Measurements from ENCODE around the gene EFNA2. TPM values are rescaled to one million over a fixed set of nuclear protein-coding genes. Genes with fewer than 3 reads are reported as not detected.

The EFNA2 gene
- total RNA-seq, 1 donor from 2014 or later = not detected

DNA sequence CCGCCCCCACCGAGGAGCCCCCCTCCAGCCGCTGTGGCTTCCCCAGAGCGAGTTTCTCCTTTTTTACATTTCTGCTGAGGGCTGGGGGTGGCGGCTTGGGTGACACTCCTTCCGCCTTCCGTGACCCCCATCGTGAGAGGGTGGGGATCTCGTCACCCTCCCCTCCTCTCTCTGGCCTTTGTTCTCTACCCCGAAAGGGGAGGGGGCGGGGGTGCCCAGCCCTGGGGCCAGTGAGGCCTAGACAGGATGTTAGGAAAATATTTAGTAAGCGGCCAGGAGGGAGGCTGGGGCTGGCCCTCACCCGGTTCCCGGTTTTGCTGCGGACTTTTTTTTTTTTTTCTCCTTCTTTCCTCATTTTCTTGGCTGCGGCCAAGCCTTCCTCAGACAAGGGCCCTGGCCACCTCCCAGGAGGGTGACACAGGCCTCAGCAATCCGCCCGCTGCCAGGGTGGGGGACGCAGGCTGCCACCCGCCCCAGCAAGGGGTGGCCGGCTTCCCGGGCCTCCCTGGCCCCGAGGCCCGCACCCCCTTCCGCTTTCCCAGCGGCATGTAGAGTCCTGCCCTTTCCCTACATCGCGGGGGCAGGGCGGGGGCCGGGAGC, 33.4 kb upstream of the EFNA2 start:
- peak; percentile 96 for DNase-seq
- peak; percentile 35 for ATAC-seq
- Histone ChIP-seq H3K4me1 (peaks cover 40% of the 10 kb centered on the region), H3K27me3 (no peaks in the 10 kb centered on the region), H3K4me3 (peak overlapping the region; percentile 81), H3K36me3 (peaks cover 41% of the 10 kb centered on the region), H3K27ac (peak overlapping the region; percentile 95), H3K9me3 (no peaks in the 10 kb centered on the region)
- TF ChIP-seq, protein P1, sequence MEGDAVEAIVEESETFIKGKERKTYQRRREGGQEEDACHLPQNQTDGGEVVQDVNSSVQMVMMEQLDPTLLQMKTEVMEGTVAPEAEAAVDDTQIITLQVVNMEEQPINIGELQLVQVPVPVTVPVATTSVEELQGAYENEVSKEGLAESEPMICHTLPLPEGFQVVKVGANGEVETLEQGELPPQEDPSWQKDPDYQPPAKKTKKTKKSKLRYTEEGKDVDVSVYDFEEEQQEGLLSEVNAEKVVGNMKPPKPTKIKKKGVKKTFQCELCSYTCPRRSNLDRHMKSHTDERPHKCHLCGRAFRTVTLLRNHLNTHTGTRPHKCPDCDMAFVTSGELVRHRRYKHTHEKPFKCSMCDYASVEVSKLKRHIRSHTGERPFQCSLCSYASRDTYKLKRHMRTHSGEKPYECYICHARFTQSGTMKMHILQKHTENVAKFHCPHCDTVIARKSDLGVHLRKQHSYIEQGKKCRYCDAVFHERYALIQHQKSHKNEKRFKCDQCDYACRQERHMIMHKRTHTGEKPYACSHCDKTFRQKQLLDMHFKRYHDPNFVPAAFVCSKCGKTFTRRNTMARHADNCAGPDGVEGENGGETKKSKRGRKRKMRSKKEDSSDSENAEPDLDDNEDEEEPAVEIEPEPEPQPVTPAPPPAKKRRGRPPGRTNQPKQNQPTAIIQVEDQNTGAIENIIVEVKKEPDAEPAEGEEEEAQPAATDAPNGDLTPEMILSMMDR (IDR thresholded peaks at IDR 0.05) = no peak
- intact Hi-C loops (cut with DNase I) = no loop called here

DNA sequence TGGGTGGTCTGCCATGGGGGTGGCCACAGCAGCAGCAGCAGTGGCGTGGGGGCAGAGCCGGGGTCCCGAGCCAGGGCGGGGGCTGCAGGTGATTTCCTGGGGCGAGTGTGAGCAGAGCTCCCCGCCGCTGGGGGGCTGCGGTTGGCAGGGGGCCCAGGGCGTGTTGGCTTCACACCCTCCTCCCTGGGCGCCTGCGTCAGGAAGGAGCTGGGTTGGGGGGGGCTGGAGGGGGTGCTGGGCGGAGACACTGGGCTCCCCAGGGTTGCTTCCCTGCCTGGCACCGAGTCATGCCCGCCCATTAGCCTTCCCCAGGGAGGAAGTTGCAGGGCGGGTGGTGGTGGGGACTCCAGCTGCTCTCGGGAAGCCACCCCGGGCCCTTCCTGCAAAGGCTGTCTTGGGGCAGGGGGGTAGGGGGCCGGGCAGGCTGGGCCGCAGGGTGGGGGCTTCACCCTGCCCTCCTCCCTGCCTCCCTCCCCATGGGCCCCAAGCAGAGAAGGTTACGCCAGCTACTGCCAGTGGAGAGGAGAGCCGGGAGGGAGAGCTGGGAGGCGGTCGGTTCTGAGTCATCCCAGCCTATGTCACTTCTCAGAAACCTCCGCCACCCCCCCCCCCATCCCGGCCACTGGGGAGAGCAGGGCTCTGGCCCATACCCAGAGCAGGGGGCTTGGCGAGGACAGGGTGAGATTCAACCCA, 32.7 kb upstream of the EFNA2 start:
- intact Hi-C loops (cut with DNase I) = no loop called here
- Histone ChIP-seq H3K4me1 (peaks cover 40% of the 10 kb centered on the region), H3K4me3 (peak overlapping the region; percentile 81), H3K9me3 (no peaks in the 10 kb centered on the region), H3K36me3 (peaks cover 48% of the 10 kb centered on the region), H3K27me3 (no peaks in the 10 kb centered on the region), H3K27ac (peak overlapping the region; percentile 95)
- TF ChIP-seq, protein P1 (IDR thresholded peaks at IDR 0.05) = no peak
- ATAC-seq (peak; percentile 57), DNase-seq (peak; percentile 97)

DNA sequence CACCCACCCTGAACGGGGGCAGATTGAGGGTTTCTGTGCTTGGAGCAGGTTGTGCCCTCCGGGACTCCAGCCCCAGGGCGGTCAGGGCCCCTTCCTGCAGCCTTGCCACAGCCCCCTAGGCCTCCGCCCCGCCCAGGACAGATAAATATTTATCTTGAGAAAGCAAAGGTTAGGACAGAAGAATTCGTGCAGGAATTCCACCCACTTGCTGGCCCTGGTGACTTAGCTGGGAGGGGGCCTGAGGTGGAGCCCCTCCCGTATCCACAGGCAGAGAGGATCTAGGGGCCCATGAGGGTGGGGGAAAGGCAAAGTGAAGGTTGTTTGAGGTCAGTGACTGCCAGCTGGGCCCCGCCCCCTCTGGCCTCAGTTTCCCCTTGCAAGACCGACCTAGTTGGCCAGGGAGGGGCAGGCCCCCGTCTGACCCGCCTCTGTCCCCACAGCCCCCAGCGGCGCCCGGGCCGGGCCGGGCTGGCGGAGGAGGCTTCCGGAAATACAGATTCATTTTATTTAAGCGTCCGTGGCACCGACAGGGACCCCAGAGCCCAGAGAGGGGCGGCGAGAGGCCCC, 32.1 kb upstream of the EFNA2 start:
- TF ChIP-seq, protein P1 (IDR thresholded peaks at IDR 0.05) = no peak
- no peak for ATAC-seq
- Histone ChIP-seq H3K27ac (peak overlapping the region; percentile 95), H3K36me3 (peaks cover 52% of the 10 kb centered on the region), H3K27me3 (no peaks in the 10 kb centered on the region), H3K9me3 (no peaks in the 10 kb centered on the region), H3K4me3 (peak overlapping the region; percentile 81), H3K4me1 (peaks cover 45% of the 10 kb centered on the region)
- peak; percentile 74 for DNase-seq
- intact Hi-C loops (cut with DNase I) = no loop called here

DNA sequence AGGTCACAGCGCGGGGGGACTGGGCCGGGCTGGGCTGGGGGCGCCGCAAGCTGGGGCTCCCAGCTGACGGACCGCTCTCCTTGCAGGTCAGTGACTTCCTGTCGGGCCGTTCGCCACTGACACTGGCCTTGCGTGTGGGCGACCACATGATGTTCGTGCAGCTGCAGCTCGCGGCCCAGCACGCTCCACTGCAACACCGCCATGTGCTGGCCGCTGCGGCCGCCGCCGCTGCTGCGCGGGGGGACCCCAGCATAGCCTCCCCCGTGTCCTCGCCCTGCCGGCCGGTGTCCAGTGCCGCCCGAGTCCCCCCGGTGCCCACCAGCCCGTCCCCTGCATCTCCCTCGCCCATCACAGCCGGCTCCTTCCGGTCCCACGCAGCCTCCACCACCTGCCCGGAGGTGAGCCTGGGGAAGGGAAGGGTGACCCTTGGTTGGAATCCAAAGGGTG, 31.6 kb upstream of the EFNA2 start:
- Histone ChIP-seq H3K36me3 (peaks cover 52% of the 10 kb centered on the region), H3K27ac (peak overlapping the region; percentile 95), H3K4me3 (peak overlapping the region; percentile 81), H3K9me3 (no peaks in the 10 kb centered on the region), H3K4me1 (peaks cover 50% of the 10 kb centered on the region), H3K27me3 (no peaks in the 10 kb centered on the region)
- ATAC-seq (no peak), DNase-seq (peak; percentile 76)
- TF ChIP-seq, protein P1 (IDR thresholded peaks at IDR 0.05) = no peak
- intact Hi-C loops (cut with DNase I) = no loop called here

DNA sequence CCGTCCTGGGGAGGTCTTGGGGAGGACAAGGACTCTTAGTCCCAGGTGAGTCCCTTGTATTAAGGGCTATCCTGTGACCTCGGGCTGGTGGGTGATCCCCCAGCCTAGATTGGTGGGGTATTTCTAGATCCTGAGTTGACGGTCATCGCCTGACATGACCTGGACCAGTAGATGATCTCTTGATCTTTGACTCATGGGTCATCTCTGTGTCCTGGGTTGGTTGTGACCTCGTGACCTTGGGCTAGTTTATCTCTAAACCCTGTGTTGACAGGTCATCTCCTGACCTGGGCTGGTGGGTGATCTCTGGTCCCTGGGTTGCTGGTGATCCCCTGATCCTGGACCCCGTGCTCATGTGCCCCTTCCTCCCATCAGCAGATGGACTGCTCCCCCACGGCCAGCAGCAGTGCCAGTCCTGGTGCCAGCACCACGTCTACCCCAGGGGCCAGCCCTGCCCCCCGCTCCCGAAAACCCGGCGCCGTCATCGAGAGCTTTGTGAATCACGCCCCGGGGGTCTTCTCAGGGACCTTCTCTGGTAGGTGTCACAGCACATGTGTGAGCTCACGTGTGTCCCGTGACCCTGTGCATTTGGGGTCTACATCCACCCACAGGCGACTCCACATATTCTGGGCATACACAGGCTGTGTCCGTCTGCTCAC, 31.0 kb upstream of the EFNA2 start:
- H3K27me3 ChIP-seq = no peaks in the 10 kb centered on the region
- no peak for ATAC-seq
- peaks cover 52% of the 10 kb centered on the region for H3K36me3 ChIP-seq
- peak overlapping the region; percentile 81 for H3K4me3 ChIP-seq
- no peak for DNase-seq
- intact Hi-C loops (cut with DNase I) = no loop called here
- H3K9me3 ChIP-seq = no peaks in the 10 kb centered on the region
- peaks cover 56% of the 10 kb centered on the region for H3K4me1 ChIP-seq
- peak overlapping the region; percentile 95 for H3K27ac ChIP-seq
- TF ChIP-seq, protein P1 (IDR thresholded peaks at IDR 0.05) = no peak

Data from upper lobe of right lung (tissue), 1 donor.